C4-2B (cell line): Measurements from ENCODE around the gene KLC1.

Experiments
- H3K27ac ChIP-seq: fragments of 450-650 bp; 2 replicates; pipeline ENCODE4 v1.5.1; 2017
- CTCF ChIP-seq: fragments of 450-650 bp; conservative IDR thresholded peaks from 2 replicates; pipeline ENCODE4 v1.5.1; 2017; ENCODE audit warnings: mild to moderate bottlenecking
- ZFX ChIP-seq: fragments of 450-650 bp; IDR thresholded peaks from 2 replicates; pipeline ENCODE4 v1.6.1; 2017

Gene KLC1

GRCh38 chr14:103696466-103697071, 67.6 kb downstream of the KLC1 start:
- no peak overlapping the region for H3K27ac ChIP-seq
- TF ChIP-seq CTCF (no peak), ZFX (no peak)

DNA sequence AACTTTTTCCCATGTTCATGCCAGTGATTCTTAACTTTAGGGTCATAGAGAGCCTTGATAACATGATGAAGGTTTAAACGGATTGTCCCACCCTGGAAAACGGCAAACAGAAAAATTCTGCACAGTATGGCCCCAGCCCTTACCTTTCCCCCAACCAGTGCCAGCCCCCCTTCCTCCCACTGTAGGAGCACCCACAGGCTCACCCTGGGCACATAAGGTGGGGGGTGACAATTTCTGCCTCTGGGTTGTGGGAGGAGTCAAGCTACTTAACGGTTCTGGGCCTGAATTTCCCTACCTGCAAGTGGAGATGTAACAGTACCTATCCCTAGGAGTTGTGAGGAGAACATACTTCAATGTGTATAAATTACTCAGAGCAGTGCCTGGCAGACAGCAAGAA, 68.2 kb downstream of the KLC1 start:
- TF ChIP-seq ZFX (no peak), CTCF (no peak)
- H3K27ac ChIP-seq: peak overlapping the region; percentile 78; the same call in 1 of the 2 replicates

DNA sequence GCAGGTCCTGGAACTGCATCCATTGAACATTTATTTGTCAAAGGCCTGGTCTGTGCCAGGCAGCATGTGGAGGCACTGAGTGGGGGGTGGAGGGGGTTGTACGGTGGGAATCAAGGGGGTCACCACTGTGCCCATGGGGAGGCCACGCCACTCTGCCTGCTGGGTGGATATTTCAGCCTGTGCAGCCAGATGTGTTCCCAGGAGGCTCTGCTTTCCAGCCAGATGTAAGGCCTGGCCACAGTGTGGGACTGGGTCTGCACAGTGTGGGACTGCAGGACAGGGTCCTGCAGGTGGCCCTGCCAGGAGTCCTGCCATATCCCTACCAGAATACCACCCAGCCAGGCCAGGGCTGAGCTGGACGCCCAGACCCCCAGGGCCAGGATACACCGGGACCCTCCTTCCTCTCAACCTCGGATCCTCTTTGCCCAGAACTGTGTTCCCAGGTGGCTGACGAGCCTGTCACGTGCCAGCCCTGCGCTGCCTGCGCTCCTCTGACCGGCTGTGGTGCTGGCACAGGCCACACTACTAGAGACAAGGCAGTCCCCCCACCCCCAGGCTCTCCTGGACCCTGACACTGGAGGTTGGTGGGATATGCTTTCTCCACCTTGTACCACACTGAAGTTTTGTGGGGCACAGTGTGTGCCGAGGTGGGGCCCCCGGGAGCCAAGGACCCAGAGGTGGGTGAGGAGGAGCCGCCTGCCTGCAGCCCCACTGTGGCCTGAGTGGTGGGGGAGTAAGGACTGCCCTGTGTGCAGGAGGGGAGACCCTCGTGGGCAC, 68.8 kb downstream of the KLC1 start:
- TF ChIP-seq CTCF (no peak), ZFX (no peak)
- peak overlapping the region; percentile 78 for H3K27ac ChIP-seq

DNA sequence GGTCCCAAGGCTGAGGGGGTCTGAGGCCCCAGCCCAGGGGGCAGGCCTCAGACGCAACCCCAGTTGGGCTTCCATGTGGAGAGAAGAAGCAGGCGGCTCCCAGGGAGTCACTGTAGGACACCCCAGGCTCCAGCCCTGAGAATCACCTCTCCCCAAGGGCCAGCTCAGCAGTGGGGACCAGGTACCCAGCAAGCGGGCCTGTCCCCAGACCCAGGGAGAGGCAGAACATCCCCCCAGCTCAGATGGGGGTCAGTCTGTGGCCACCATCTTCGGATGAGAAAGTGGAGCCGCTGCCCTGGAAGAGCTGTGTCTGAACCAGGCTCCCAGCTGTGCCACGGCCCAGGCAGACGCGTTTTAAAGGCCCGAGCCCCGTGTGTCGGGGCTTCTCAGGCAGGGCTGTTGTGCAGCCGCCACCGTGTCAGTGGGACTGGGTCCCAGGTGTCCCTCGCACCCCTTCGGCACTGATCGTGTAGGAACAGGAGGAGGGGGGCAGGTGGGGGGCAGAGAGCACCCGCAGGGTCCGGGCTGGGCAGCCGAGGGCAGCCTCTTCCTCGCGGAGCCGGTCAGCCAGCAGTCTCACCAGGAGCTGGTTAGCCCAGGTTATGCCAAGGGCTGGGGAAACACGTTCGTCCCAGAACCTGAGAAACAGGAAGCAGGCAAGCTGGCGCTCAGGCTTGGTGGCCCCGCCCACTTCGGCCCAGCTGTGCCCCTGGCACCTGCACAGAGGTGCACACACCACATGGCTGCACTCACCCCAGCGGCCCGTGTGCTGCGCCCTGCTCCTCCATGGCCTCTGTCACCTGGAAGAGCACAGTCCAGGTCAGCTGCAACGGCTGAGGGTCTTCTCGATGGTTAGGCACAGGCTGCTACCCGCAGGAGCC, 69.6 kb downstream of the KLC1 start:
- TF ChIP-seq ZFX (peak; percentile 45; the same call in 1 of the 2 replicates), CTCF (no peak)
- peak overlapping the region; percentile 78 for H3K27ac ChIP-seq

DNA sequence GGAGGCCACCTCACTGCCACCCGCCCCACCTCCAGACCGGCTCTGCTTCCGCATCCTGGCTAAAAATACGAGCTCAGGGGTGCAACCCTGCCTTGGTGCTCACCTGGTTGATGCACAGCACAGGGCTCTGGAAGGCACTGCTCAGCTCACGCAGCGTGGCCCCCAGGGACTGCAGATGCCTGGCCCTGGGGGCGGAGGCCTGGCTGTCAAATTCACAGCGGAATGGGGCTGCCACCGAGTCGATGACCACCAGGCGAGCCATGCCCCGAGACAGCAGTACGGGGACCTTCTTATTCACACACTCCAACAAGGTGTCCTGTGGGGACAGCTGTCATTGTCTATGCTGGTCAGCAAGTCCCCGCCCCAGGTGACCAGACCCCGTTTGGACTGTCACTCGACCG, 70.2 kb downstream of the KLC1 start:
- peak overlapping the region; percentile 78 for H3K27ac ChIP-seq
- TF ChIP-seq CTCF: no peak
- TF ChIP-seq ZFX: no peak

DNA sequence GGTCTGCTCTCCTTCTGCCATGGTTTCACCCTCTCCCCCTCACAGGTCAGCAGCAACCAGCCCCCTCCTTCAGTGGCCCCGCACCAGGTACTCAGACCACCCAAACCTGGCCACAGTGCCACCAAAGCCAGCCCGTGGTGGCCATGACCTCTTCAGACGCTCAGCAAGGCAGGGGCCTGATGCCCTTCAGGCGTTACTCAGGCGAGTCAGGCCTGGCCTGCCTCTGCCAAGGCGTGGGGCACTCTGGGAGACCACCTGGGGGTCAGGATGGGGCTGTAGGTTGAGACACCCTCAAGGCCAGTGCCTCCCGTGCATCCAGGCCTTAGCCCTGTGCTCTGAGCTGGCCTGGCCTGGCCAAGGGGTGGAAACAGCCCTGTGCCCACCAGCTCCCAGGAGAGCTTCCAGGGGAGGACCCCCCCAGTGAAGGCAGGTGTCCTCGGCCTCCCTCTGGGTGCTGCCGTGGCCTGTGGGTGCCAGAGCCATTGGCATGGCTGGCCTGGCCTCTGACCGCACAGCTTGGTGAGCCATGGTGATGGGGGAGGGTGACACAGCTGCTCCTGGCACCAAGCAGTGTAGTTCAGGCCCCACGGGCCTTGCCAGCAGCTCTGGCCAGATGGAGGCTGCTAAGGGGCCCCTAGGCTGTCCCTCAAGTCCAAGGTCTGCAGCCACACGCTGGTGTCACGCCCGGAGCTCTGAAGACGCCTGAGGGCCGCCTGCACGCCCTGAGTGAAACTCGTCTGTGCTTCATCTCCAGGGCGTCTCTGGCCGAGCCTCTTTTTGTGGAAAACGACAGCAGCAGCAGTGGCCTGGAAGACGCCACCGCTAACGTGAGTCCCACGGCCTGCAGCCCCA, 71.1 kb downstream of the KLC1 start:
- TF ChIP-seq CTCF (no peak), ZFX (no peak)
- peak overlapping the region; percentile 78; the same call in 1 of the 2 replicates for H3K27ac ChIP-seq
